BE2C (cell line): Measurements from ENCODE around the gene MIPOL1.

ENCODE experiments used
- DNase-seq: peaks from one replicate; pipeline ENCODE4 v3.0.0-alpha.2; 2020
- H3K27me3 ChIP-seq: fragments of 250-450 bp; sonication (Bioruptor Pico); 2 replicates; pipeline ENCODE4 v1.5.1; 2020; ENCODE audit warnings: mild to moderate bottlenecking
- H3K36me3 ChIP-seq: fragments of 250-450 bp; sonication (Bioruptor Pico); 2 replicates; pipeline ENCODE4 v1.5.1; 2020; ENCODE audit warnings: mild to moderate bottlenecking
- H3K4me1 ChIP-seq: fragments of 250-450 bp; sonication (Bioruptor Pico); 2 replicates; pipeline ENCODE4 v1.5.1; 2020
- H3K4me3 ChIP-seq: 2 replicates; pipeline ENCODE4 v1.5.1; 2011; ENCODE audit warnings: low read depth, low read length
- H3K9me3 ChIP-seq: fragments of 250-450 bp; sonication (Bioruptor Pico); 2 replicates; pipeline ENCODE4 v1.5.1; 2020
- TF ChIP-seq, protein P1 (sequence below): IDR thresholded peaks from 2 replicates; pipeline ENCODE4 v1.5.1; 2012; ENCODE audit warnings: mild to moderate bottlenecking, low read depth, low read length

Gene MIPOL1

DNA sequence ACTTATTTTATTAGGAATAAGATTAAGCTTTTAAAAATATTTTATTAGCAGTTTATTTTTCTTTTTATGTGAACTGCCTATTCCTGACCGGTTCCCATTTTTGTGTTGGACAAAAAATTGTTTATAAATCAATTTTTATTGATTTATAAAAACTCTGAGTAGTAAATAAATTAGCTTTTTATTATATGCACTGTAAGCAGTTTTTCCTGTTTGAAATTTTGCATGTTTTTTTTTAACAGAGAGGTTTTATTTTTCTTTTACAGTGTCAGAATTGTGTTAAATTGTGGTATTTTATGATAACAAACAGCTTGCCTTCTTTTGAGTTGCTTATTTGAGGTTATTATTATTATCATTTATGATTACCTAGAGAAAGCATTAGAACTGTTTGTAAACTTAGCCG, 329.3 kb downstream of the MIPOL1 start:
- TF ChIP-seq, protein P1, sequence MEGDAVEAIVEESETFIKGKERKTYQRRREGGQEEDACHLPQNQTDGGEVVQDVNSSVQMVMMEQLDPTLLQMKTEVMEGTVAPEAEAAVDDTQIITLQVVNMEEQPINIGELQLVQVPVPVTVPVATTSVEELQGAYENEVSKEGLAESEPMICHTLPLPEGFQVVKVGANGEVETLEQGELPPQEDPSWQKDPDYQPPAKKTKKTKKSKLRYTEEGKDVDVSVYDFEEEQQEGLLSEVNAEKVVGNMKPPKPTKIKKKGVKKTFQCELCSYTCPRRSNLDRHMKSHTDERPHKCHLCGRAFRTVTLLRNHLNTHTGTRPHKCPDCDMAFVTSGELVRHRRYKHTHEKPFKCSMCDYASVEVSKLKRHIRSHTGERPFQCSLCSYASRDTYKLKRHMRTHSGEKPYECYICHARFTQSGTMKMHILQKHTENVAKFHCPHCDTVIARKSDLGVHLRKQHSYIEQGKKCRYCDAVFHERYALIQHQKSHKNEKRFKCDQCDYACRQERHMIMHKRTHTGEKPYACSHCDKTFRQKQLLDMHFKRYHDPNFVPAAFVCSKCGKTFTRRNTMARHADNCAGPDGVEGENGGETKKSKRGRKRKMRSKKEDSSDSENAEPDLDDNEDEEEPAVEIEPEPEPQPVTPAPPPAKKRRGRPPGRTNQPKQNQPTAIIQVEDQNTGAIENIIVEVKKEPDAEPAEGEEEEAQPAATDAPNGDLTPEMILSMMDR = no peak
- no peaks in the 10 kb centered on the region for H3K9me3 ChIP-seq
- no peaks in the 10 kb centered on the region for H3K36me3 ChIP-seq
- no peaks in the 10 kb centered on the region for H3K4me1 ChIP-seq
- no peak for DNase-seq
- H3K27me3 ChIP-seq = no peaks in the 10 kb centered on the region
- H3K4me3 ChIP-seq = no peak overlapping the region

- TF ChIP-seq, protein P1 = no peak
- no peak overlapping the region for H3K4me3 ChIP-seq
- H3K27me3 ChIP-seq = no peaks in the 10 kb centered on the region
- DNase-seq = no peak
- no peaks in the 10 kb centered on the region for H3K4me1 ChIP-seq
- no peaks in the 10 kb centered on the region for H3K9me3 ChIP-seq
- H3K36me3 ChIP-seq = no peaks in the 10 kb centered on the region
Measured at GRCh38 chr14:37539992-37540391, 342.3 kb downstream of the MIPOL1 start.

- Histone ChIP-seq H3K27me3 (no peaks in the 10 kb centered on the region), H3K36me3 (no peaks in the 10 kb centered on the region), H3K4me1 (no peaks in the 10 kb centered on the region), H3K4me3 (no peak overlapping the region), H3K9me3 (no peaks in the 10 kb centered on the region)
- TF ChIP-seq, protein P1 = no peak
- DNase-seq = no peak
Measured at GRCh38 chr14:37544407-37544806, 346.7 kb downstream of the MIPOL1 start.

DNA sequence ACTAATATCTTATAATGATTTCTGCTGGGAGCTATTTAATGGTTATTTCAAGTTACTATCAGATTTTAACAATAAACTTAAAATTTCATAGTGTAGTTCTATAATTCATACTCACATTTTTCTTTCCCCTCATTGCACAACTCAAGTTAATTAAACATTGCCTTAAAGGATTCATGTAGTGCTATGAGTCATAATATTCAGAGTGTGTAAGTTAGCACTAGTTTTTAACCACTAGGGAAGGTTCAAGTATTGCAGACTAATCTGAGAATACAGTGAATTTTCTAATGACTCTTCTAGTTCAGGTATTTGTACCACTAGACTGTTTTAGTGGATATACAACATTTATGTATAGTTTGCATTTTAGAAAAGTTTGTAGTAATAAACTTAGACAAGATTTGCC, 347.4 kb downstream of the MIPOL1 start:
- TF ChIP-seq, protein P1 = no peak
- Histone ChIP-seq H3K4me1 (no peaks in the 10 kb centered on the region), H3K9me3 (no peaks in the 10 kb centered on the region), H3K36me3 (no peaks in the 10 kb centered on the region), H3K27me3 (no peaks in the 10 kb centered on the region), H3K4me3 (no peak overlapping the region)
- DNase-seq = no peak

DNA sequence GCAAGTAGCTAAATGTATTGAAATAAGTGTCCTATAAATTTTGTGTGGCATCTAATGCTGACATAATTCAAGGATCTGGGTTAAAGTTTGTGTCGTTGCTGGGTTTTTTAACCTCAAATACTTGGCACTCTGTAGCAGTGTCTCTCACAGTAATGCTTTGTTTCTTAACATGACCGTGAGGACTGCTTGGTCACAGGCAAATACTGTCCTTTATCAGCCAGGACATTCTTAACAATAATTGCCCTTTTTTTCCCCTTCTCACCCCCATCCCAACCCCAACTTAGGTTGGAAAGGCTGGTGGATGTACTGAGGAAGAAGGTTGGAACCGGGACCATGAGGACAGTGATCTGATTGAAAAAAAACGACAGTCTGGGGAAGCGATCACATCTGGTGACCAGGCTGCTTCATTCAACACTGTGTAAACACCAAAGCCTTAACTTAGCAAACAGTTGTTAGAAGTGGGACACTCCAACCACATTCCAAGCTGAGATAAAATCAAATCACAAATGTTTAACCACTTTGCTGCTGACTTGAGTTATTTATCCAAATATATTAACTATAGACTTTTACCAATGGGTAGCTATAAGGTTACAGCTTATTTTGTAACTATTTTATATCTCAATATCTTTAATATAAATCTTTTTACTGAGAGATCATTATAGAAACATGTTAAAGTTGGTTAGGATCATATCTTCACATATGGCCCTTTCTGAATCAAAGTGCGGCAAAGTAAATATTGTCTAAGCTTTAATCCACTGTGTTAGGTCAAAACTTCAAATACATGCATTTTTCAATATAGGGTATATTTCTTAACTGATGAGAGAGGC, 349.1 kb downstream of the MIPOL1 start:
- no peaks in the 10 kb centered on the region for H3K27me3 ChIP-seq
- no peaks in the 10 kb centered on the region for H3K36me3 ChIP-seq
- H3K4me3 ChIP-seq = no peak overlapping the region
- no peak for DNase-seq
- TF ChIP-seq, protein P1 = no peak
- H3K4me1 ChIP-seq = no peaks in the 10 kb centered on the region
- H3K9me3 ChIP-seq = no peaks in the 10 kb centered on the region

GRCh38 chr14:37550511-37550910, 352.8 kb downstream of the MIPOL1 start:
- no peaks in the 10 kb centered on the region for H3K36me3 ChIP-seq
- no peaks in the 10 kb centered on the region for H3K27me3 ChIP-seq
- no peak overlapping the region for H3K4me3 ChIP-seq
- no peak for DNase-seq
- TF ChIP-seq, protein P1 = no peak
- H3K4me1 ChIP-seq = no peaks in the 10 kb centered on the region
- H3K9me3 ChIP-seq = no peaks in the 10 kb centered on the region
